Activated T-helper 1 cell treated with anti-CD3 and anti-CD28 coated beads, Interleukin-2, amount 50 U/mL, for 16 hours (primary cell): ENCODE results near the gene GNRHR.
"Not testable (repeated sequence)": the region's sequence is repeated elsewhere in the genome, so short reads cannot be mapped to it uniquely, and the experiment has no call there.

Experiments
- DNase-seq, 2 donors: peaks; one replicate each; pipeline ENCODE4 v3.0.0-alpha.2; 2020; ENCODE audit warnings: low read depth in 1 of 2, low spot score in 1 of 2

The GNRHR gene

GRCh38 chr4:67727124-67727850 is 26.9 kb downstream of the GNRHR start:
- no peak for DNase-seq

- no peak for DNase-seq
These were observed 28.2 kb downstream of the GNRHR start for GRCh38 chr4:67725981-67726380.

GRCh38 chr4:67725132-67725531 is 29.1 kb downstream of the GNRHR start:
- no peak for DNase-seq

- no peak for DNase-seq
These were observed 30.2 kb downstream of the GNRHR start for GRCh38 chr4:67723949-67724348.

GRCh38 chr4:67723341-67723740 is 30.8 kb downstream of the GNRHR start:
- no peak for DNase-seq

GRCh38 chr4:67721770-67722597 is 32.2 kb downstream of the GNRHR start:
- DNase-seq = no peak

- no peak for DNase-seq
These were observed 32.8 kb downstream of the GNRHR start for GRCh38 chr4:67721315-67721769.

- no peak for DNase-seq
These were observed 34.1 kb downstream of the GNRHR start for GRCh38 chr4:67719953-67720617.

- DNase-seq = no peak
These were observed 35.3 kb downstream of the GNRHR start for GRCh38 chr4:67718848-67719247.

- no peak for DNase-seq
These were observed 36.6 kb downstream of the GNRHR start for GRCh38 chr4:67717586-67717985.

GRCh38 chr4:67714955-67715354 is 39.2 kb downstream of the GNRHR start:
- no peak for DNase-seq

GRCh38 chr4:67714248-67714583 is 40.0 kb downstream of the GNRHR start:
- DNase-seq = no peak

GRCh38 chr4:67713529-67714247 is 40.5 kb downstream of the GNRHR start:
- no peak for DNase-seq

- DNase-seq = no peak
These were observed 41.3 kb downstream of the GNRHR start for GRCh38 chr4:67712650-67713528.

GRCh38 chr4:67712000-67712625 is 42.1 kb downstream of the GNRHR start:
- DNase-seq = no peak

GRCh38 chr4:67706682-67707081 is 47.5 kb downstream of the GNRHR start:
- DNase-seq = not testable (repeated sequence)

- no peak for DNase-seq
These were observed 49.3 kb downstream of the GNRHR start for GRCh38 chr4:67704843-67705242.

- no peak for DNase-seq
These were observed 52.0 kb downstream of the GNRHR start for GRCh38 chr4:67702166-67702565.

- DNase-seq = no peak
These were observed 52.7 kb downstream of the GNRHR start for GRCh38 chr4:67701517-67701850.
